CD4-positive, alpha-beta T cell (primary cell): Measurements from ENCODE around the gene HELZ. TPM values are rescaled to one million over a fixed set of nuclear protein-coding genes. Genes with fewer than 3 reads are reported as not detected.

Experiments
- ATAC-seq: fragments of 200-7000 bp; cut with Tn5 transposase; one replicate; pipeline ENCODE4 v1.10.0; 2022; ENCODE audit warnings: mild to moderate bottlenecking; ENCODE audit not compliant: poor library complexity
- CTCF ChIA-PET: fragments of 350-600 bp; sonication (Branson Sonifier 250); formaldehyde crosslinking; loops from one replicate; lab custom pipeline; 2021; ENCODE audit warnings: antibody characterized with exemption, inconsistent platforms; lab: Charles Lee
- POLR2A ChIA-PET: fragments of 350-600 bp; sonication (Branson Sonifier 250); formaldehyde crosslinking; loops from one replicate; lab custom pipeline; 2021; ENCODE audit warnings: antibody characterized with exemption, inconsistent platforms; lab: Charles Lee
- DNase-seq, 14 experiments: peaks; one replicate each; pipeline ENCODE4 v3.0.0-alpha.2; 2013 to 2020; ENCODE audit warnings: mixed read lengths in 2 of 14
- H3K27ac ChIP-seq, 2 donors: one replicate each; pipeline versions ENCODE4 v1.5.1 to v1.7.0; 2013; ENCODE audit warnings: low read length in 2 of 2, low read depth in 1 of 2, mild to moderate bottlenecking in 1 of 2
- H3K27me3 ChIP-seq, 2 experiments: 1 replicate in 1 of 2; 2 replicates in 1 of 2; pipeline versions ENCODE4 v1.6.1 to v1.7.0; 2013; ENCODE audit warnings: low read length in 2 of 2, control low read depth in 1 of 2, mild to moderate bottlenecking in 1 of 2, moderate library complexity in 1 of 2; ENCODE audit not compliant: insufficient read depth in 2 of 2, control insufficient read depth in 1 of 2
- H3K36me3 ChIP-seq: one replicate; pipeline ENCODE4 v1.6.1; 2013; ENCODE audit warnings: low read length, control low read depth; ENCODE audit not compliant: insufficient read depth
- H3K4me1 ChIP-seq: one replicate; pipeline ENCODE4 v1.6.1; 2013; ENCODE audit warnings: low read length, control low read depth; ENCODE audit not compliant: insufficient read depth
- H3K4me3 ChIP-seq: one replicate; pipeline ENCODE4 v1.5.1; 2013; ENCODE audit warnings: mild to moderate bottlenecking, low read length, moderate library complexity
- H3K9me3 ChIP-seq, 2 experiments: 1 replicate in 1 of 2; 2 replicates in 1 of 2; pipeline versions ENCODE4 v1.6.1 to v1.7.0; 2013; ENCODE audit warnings: low read length in 2 of 2, mild to moderate bottlenecking in 2 of 2, control low read depth in 1 of 2, moderate library complexity in 1 of 2; ENCODE audit not compliant: control insufficient read depth in 1 of 2, insufficient read depth in 1 of 2
- H3K27ac Mint-ChIP-seq: one replicate; pipeline ENCODE4 v1.8.0; 2020; ENCODE audit warnings: mixed read lengths
- H3K27me3 Mint-ChIP-seq: one replicate; pipeline ENCODE4 v1.8.0; 2021; ENCODE audit warnings: mixed read lengths
- H3K36me3 Mint-ChIP-seq: one replicate; pipeline ENCODE4 v1.8.0; 2021; ENCODE audit warnings: low read depth, mixed read lengths
- H3K4me1 Mint-ChIP-seq: one replicate; pipeline ENCODE4 v1.8.0; 2021; ENCODE audit warnings: low read depth, mixed read lengths
- H3K4me3 Mint-ChIP-seq: one replicate; pipeline ENCODE4 v1.8.0; 2020; ENCODE audit warnings: mild to moderate bottlenecking, mixed read lengths
- H3K9me3 Mint-ChIP-seq: one replicate; pipeline ENCODE4 v1.8.0; 2020; ENCODE audit warnings: mixed read lengths
- intact Hi-C, 2 experiments: fragments of 100-400 bp; cut with DNase I in 1 of 2; cut with micrococcal nuclease in 1 of 2; formaldehyde crosslinking; loops; one replicate each; pipeline versions ENCODE4 v1.15.1 to v1.9.0; 2023 to 2025; cut with DNase I, micrococcal nuclease
- total RNA-seq, 174 experiments: library from RNA in 2 of 174; stranded (reverse) in 2 of 174; gene quantifications; one replicate each; pipeline ENCODE4 v1.2.3 and lab custom pipeline; 2021 to 2026
- TF ChIP-seq, protein P1 (sequence below): fragments of 200-600 bp; IDR thresholded peaks from one replicate; pipeline ENCODE4 v1.8.0; 2022; ENCODE audit warnings: antibody characterized with exemption, mild to moderate bottlenecking

Gene HELZ
- total RNA-seq, 2 experiments from 2014 or later: 94.8 to 107 TPM

DNA sequence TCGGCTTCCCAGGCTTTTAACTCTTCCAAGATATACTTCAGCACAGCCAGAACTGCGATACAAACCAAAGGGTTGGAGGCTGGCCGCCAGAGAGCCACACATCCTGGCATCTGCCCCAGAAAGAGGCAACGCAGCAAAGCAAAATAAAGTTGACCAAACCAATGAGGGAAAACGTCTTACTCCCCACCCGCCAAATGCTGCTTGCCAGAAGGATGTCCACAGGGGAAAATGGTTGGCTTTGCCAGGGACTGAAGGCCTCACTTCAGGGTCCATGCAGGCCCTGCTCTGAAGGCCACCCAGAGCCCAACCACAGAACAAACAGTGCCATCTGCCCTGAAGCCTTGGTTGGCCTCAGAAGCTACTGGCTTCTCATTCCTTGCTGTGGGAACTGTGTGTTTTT lies 185.6 kb downstream of the HELZ start:
- Mint-ChIP-seq H3K27ac (no peak overlapping the region), H3K4me3 (no peak overlapping the region), H3K36me3 (no peaks in the 10 kb centered on the region), H3K9me3 (no peaks in the 10 kb centered on the region), H3K4me1 (no peaks in the 10 kb centered on the region), H3K27me3 (no peaks in the 10 kb centered on the region)
- intact Hi-C loops: no loop called here
- POLR2A ChIA-PET: no interaction called here
- Histone ChIP-seq H3K9me3 (no peaks in the 10 kb centered on the region), H3K27ac (no peak overlapping the region), H3K4me1 (no peaks in the 10 kb centered on the region), H3K4me3 (no peak overlapping the region), H3K36me3 (no peaks in the 10 kb centered on the region), H3K27me3 (no peaks in the 10 kb centered on the region)
- DNase-seq (no peak), ATAC-seq (no peak)
- TF ChIP-seq, protein P1, sequence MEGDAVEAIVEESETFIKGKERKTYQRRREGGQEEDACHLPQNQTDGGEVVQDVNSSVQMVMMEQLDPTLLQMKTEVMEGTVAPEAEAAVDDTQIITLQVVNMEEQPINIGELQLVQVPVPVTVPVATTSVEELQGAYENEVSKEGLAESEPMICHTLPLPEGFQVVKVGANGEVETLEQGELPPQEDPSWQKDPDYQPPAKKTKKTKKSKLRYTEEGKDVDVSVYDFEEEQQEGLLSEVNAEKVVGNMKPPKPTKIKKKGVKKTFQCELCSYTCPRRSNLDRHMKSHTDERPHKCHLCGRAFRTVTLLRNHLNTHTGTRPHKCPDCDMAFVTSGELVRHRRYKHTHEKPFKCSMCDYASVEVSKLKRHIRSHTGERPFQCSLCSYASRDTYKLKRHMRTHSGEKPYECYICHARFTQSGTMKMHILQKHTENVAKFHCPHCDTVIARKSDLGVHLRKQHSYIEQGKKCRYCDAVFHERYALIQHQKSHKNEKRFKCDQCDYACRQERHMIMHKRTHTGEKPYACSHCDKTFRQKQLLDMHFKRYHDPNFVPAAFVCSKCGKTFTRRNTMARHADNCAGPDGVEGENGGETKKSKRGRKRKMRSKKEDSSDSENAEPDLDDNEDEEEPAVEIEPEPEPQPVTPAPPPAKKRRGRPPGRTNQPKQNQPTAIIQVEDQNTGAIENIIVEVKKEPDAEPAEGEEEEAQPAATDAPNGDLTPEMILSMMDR: no peak
- CTCF ChIA-PET: no interaction called here

DNA sequence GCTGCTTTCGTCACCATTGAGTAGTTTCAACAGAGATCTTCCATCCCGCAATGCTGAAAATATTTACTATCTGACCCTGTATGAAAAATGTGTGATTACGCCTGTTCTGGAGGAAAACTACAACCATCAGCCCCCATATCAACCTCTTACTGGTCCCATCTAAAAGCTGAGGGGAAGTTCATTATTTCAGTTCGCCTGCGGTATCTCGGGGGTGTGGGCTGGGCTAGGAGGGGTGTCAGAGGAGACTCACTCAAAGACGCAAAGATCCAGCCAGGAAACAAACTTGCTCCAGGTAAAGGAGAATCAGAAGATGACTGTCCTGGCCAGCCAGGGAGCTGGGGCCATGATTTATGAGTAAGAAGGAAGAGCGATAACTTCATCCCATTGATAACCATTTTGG lies 187.0 kb downstream of the HELZ start:
- TF ChIP-seq, protein P1: no peak
- H3K9me3 Mint-ChIP-seq: no peaks in the 10 kb centered on the region
- no peaks in the 10 kb centered on the region for H3K27me3 Mint-ChIP-seq
- no peaks in the 10 kb centered on the region for H3K27me3 ChIP-seq
- H3K4me3 Mint-ChIP-seq: no peak overlapping the region
- no peak overlapping the region for H3K27ac ChIP-seq
- H3K4me1 Mint-ChIP-seq: no peaks in the 10 kb centered on the region
- intact Hi-C loops: no loop called here
- ChIA-PET POLR2A (no interaction called here), CTCF (no interaction called here)
- H3K36me3 ChIP-seq: no peaks in the 10 kb centered on the region
- ATAC-seq (no peak), DNase-seq (no peak)
- H3K27ac Mint-ChIP-seq: no peak overlapping the region
- no peaks in the 10 kb centered on the region for H3K9me3 ChIP-seq
- no peaks in the 10 kb centered on the region for H3K4me1 ChIP-seq
- no peak overlapping the region for H3K4me3 ChIP-seq
- no peaks in the 10 kb centered on the region for H3K36me3 Mint-ChIP-seq

DNA sequence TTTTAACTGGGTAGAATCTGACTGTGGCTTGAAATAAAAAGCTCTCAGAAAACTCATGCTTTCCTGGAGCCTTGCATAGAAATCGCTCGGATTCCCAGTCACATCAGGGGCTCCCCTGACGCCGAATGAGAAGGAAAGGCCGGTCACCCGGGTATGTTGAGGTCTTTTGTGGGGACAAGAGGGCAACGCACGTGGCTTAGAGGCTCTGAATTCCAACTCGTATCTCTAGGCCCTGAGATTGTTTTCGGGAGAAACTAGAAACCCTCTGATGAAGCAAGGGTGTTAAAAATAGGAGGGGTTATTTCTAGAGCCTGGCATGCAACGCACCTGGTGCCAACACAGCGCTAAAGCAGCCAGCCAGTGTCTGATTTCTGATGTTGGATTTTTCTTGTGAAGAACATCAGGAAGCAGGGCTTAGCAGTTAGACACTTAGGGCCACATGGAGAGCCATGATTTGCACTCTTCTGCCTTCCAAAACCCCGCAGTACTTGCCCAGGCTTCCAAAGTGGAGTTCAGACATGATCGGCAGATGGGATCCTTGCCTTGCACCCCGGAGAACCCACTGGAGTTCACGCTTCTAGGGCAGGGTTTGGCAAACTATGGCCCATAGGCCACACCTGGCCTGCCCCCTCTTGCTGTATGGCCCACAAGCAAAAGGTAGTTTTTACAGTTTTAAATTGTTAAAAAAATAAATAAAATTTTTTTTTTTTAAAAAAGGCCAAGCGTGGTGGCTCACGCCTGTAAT lies 188.1 kb downstream of the HELZ start:
- Histone ChIP-seq H3K9me3 (no peaks in the 10 kb centered on the region), H3K27ac (no peak overlapping the region), H3K27me3 (no peaks in the 10 kb centered on the region), H3K36me3 (no peaks in the 10 kb centered on the region), H3K4me3 (no peak overlapping the region), H3K4me1 (no peaks in the 10 kb centered on the region)
- POLR2A ChIA-PET: no interaction called here
- intact Hi-C loops: no loop called here
- CTCF ChIA-PET: no interaction called here
- TF ChIP-seq, protein P1: no peak
- Mint-ChIP-seq H3K27me3 (no peaks in the 10 kb centered on the region), H3K4me1 (no peaks in the 10 kb centered on the region), H3K9me3 (no peaks in the 10 kb centered on the region), H3K36me3 (no peaks in the 10 kb centered on the region), H3K4me3 (no peak overlapping the region), H3K27ac (no peak overlapping the region)
- ATAC-seq (no peak), DNase-seq (no peak)
